ENCODE measurements around the gene AKR1B15.
"Not testable (repeated sequence)": the region's sequence is repeated elsewhere in the genome, so short reads cannot be mapped to it uniquely, and the experiment has no call there.

The AKR1B15 gene

DNA sequence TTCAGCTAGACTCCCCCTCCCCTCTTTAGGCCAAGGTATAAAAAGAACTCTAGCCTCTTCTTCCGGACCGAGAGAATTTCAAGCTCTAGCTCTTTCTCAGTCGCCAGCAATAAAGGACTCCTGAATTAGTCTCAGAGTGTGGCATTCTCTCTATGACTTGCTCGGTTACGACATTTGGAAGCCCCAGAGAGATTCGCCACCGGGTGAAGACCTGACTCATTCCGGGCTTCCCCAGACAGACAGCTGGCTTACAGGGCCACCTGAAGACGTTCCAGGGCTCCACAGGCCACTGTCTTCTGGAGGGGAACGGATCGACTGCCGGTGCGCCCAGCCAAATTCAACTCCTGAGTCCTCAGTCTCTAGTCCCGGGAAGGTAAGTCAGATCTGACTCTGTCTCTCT is at the start of gene AKR1B15:
Gene AKR1B15 (plus strand): TSS at position 234 of the 400 bp plus-strand sequence. CDS start 15,510 bp downstream, outside the sequence.
- no peak for DNase-seq

GRCh38 chr7:134500406-134500805 is 48.5 kb upstream of the AKR1B15 start:
- no peak for DNase-seq

GRCh38 chr7:134500982-134501381 is 47.9 kb upstream of the AKR1B15 start:
- no peak for DNase-seq

DNA sequence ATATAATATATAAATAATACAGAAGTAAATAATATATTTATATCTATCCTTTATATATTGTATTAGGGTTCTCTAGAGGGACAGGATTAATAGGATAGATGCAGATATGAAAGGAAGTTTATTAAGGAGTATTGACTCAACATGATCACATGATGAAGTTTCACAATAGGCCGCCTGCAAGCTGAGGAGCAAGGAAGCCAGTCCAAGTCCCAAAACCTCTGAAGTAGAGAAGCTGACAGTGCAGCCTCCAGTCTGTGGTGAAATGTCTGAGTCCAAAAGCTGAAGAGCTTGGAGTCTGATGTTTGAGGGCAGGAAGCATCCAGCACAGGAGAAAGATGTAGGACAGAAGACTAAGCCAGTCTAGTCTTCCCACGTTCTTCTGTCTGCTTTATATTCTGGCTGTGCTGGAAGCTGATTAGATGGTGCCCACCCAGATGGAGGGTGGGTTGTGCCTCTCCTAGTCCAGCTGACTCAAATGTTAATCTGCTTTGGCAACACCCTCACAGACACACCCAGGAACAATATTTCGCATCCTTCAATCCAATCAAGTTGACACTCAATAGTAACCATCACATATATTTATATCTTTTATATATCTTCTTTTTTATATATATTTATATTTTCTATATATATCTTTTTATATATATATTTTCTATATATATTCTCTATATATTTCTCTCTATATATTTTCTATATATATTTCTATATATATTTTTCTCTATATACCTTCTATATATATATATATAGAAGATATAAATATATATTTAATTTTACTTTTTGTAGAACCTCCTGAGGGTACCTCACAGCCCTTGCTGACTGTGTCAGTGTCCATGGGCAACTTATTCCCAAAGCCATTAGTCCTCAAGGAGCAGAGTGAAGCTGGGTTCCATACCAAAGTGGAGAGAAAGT is 46.2 kb upstream of the AKR1B15 start:
- DNase-seq, result no peak

DNA sequence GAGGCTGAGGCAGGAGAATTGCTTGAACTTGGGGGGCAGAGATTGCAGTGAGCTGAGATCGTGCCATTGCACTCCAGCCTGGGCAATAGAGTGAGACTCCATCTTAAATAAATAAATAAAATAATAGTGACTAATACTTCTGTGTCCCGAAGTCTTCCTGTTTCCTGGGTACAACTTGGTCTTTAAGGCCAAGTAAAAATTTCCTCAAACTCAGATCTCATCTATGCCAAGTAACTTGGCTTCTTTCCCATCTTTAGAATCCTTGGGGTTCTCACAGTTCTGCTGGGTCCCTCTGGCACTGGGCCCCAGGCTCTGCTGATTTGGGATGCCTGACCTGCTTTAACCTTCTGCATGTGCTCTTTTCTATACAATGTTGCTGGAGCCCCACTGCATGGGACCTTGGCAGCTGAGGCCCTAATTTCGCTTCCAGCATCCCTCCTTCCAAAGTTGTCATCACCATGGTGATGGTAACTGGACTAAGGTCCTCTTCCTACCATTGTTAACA is 44.2 kb upstream of the AKR1B15 start:
- DNase-seq, result no peak

- no peak for DNase-seq
These were observed 43.1 kb upstream of the AKR1B15 start for GRCh38 chr7:134505856-134506255.

- DNase-seq, result no peak
These were observed 39.9 kb upstream of the AKR1B15 start for GRCh38 chr7:134509010-134509409.

- no peak for DNase-seq
These were observed 38.3 kb upstream of the AKR1B15 start for GRCh38 chr7:134510646-134511045.

DNA sequence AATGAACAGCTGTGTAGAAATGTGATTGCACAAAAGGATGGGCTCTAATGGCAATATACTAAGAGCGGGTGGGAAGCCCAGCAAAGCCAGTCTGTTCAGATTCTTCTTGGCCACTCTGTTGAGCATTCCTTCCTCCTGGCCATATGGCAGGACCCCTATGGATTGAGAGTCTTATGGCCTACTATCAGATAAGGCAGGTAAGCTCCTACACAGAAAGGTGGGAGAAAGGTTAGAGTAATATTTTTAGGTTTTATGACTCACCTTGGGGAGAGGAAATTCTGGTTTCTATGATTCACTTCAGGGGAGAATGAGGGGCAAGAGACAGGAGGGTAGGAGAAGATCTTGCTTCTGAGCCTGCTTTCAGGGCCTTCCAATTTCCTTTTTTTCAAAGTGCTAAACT is 36.6 kb upstream of the AKR1B15 start:
- no peak for DNase-seq

GRCh38 chr7:134513169-134513752 is 35.6 kb upstream of the AKR1B15 start:
- DNase-seq, result no peak

- no peak for DNase-seq
These were observed 34.8 kb upstream of the AKR1B15 start for GRCh38 chr7:134514106-134514505.

GRCh38 chr7:134514663-134515062 is 34.2 kb upstream of the AKR1B15 start:
- no peak for DNase-seq

GRCh38 chr7:134515569-134516468 is 33.1 kb upstream of the AKR1B15 start:
- DNase-seq, result no peak

DNA sequence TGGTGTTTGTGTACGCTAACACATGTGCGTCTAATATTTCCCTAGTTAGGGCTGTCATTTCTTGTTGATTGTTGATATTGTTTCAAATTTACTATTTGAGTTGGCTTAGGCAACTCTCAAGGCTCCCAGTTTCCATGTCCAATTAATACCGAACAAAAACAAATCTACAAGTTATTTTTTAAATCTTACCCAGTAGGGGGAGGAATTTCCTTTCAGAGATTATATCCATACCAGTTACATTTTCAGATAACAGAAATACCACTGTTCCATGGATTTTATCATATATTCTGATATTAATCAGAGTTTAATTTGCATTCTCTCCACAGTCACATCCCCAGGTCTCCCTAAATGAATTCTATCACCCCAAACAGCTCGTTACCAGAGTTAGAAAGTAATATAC is 28.8 kb upstream of the AKR1B15 start:
- no peak for DNase-seq

DNA sequence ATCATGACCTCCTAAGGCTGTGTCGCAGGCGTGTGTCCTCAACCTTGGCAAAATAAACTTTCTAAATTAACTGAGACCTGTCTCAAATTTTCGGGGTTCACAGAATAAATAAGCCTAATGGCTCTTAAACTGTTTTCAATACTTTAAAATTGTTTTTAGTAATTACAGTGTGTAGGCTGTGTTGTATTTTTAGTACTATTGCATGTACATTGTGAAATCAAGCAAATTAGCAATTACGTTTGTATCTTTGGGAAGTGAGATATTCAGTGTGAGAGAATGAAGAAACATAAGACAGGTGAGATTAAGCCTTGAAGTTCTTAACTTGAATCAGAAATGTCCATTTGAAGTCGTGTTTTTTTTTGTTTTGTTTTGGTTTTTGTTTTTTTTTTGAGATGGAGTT is 26.3 kb upstream of the AKR1B15 start:
- no peak for DNase-seq

- DNase-seq, result not testable (repeated sequence)
These were observed 23.5 kb upstream of the AKR1B15 start for GRCh38 chr7:134525449-134525848.

DNA sequence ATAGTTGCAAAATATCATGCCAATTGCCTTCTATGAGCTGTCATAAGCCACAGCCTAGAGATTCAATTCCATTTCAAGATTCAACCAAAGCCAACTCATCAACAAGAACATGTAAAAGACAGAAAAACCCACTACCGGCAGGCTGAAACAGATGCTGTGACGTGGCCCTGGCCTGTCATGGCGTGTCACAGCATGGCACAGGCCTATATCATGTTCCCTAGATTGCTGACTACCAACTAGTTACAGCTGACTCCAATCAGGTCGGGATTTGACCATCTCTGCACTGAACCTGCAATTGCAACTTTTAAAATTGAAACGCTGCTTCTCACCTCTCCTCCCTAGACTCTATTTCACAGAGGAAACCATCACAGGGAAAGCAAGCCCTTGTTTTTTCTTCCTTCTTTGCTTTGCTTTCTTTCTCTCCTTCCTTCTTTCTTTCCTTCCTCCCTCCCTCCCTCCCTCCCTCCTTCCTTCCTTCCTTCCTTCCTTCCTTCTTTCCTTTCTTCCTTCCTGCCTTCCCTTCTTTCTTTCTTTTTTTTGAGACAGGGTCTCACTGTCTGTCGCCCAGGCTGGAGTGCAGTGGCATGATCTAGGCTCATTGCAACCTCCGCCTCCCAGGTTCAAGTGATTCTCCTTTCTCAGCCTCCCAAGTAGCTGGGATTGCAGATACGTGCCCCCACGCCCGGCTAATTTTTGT is 22.2 kb upstream of the AKR1B15 start:
- not testable (repeated sequence) for DNase-seq

DNA sequence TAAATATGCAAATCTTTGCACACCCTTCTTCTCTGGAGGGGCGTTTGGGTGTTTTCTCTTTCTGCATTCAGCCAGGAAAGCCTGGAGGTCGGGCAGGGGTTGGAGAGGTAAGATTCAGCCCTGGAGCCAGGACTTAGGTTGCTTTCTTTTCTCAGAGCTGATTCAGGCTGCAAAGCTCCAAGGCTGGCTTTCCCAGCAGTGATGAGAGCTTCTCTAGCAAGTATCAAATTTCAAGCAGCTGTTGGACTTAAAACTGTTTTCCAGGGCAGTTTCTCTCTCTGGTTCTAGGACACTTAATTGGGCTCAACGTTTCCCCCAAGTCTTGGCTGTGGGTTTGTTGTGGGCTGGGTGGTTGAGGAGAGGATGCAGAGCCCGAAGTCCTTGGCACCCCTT is 20.9 kb upstream of the AKR1B15 start:
- peak; percentile 17 for DNase-seq

DNA sequence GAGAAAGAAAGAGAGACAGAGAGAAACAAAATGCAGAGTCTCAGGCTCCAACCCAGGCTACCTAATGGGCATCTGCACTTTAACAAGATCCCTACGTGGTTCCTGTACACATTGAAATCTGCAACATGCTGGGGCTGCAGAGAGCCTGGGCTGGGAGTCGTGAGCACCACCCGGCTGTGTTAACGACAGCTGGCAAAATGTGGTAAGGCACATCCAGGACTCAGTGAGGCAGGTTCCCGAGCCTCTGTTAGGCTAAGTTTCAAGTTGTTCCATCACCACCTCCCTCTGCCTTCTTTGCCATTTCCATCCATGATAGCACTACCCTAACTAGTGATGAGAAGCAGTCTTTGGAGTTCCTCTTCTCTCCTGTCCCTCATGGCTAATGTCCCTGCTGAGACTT is 20.2 kb upstream of the AKR1B15 start:
- DNase-seq, result no peak

DNA sequence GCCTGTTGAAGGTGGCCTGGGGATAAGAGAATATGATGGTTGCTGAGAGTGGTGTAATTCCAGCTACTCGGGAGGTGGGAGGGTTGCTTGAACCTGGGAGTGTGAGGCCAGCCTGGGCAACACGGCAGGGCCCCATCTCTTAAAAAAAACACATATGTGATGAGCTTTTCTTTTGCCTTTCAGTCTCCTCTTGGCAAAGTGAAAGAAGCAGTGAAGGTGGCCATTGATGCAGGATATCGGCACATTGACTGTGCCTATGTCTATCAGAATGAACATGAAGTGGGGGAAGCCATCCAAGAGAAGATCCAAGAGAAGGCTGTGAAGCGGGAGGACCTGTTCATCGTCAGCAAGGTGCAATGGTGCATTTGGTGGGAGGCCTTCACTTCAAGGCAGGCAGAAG is 18.4 kb upstream of the AKR1B15 start:
- DNase-seq, result no peak

DNA sequence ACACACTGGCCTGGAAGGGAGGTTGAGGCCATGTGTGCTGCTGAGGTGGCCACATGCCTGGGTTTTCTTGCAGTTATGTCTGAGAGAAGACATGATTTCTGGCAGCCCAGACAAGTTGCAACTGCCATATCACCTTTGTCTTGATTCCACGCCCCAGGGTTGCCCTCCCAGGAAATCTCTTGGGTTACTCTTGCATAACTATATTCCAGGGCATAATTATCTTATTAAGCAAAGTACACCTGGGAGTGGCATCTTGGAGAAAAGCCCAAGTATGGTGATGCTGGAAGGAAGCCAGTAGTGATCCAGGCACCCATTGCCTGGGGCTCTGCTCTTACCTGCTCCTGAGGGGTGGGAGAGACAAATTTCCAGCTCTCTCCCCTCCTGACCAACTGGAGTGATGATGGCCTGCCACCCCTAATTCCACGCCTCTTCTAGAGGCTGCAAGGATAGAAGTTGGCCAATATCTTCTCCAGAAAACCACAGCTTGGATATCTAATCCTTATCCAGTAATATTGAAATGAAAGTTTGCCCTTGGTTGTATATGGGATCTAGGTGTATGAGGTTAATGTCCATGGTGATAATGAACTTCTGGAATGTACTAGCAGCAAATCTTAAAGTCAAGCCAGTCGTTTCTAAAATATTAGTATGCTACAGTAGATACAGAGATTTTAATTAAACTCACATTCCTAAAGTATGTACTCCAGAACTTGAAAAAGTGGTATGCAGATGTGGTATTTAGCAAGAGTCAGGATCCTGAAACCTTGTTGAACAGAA is 16.5 kb upstream of the AKR1B15 start:
- no peak for DNase-seq

GRCh38 chr7:134532954-134533218 is 16.0 kb upstream of the AKR1B15 start:
- DNase-seq, result no peak
